ENCODE measurements around the gene FAHD1. TPM values are rescaled to one million over a fixed set of nuclear protein-coding genes. Genes with fewer than 3 reads are reported as not detected.

FAHD1 gene
- total RNA-seq, 2 experiments from 2014 or later = 8.5 to 8.8 TPM

DNA sequence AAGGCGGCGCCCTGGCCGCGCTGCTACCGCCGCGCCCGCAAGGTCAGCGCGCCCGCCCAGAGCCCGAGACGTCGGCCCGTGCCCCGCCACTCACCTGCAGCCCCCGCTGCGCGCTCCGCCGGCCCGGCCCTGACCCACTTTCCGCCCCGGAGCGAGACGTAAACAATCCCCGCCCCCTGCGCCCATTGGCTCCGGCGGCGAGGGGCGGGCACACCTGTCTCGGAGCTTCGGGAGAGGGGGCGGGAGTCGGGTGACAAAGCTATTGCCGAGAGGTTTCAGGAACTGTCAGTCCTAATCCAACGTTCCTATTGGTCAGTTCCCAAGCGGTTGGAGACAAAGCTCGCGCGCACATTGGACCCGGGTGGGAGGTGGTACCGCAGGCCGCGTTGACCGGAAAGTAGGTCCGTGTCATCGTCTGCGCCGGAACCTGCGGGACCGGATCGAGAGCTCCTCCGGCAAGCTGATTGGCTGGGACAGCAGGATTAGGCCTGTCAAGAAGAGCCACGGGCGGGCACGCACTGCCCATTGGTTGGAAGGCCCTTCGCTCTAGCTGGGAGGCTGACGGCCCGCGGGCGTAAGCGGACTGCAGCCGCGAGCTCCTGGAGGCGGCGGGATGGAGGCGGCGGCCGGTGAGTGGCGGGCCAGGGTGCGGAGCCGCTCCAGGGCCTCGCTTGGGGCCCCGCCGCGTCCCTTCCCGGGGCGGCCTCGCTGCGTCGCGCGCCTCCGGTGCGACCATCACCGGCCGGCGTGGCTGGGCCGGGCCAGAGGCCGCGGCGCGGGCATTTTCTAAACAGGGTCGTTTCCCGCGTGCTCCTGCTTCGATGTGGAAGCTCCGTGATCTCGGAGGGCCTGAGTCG, 44.4 kb upstream of the FAHD1 start, which contains the start of the genes NUBP2 and SPSB3:
TSS of gene NUBP2 (plus strand) at position 553 of the 857 bp plus-strand sequence. CDS start at position 614, 61 bp downstream.
TSS of gene SPSB3 (minus strand) at position 164 of the 857 bp plus-strand sequence. CDS start 1,088 bp downstream, outside the sequence.
- DNase-seq = peak; percentile 100
- CTCF ChIA-PET = interaction anchor here (0.6 to 3.5 kb wide), 19 partner anchors 10 to 373 kb away, joined by 3 to 42 read pairs (median 3); partner anchors contain the start of genes EME2, FAHD1, HAGH and JPT2
- intact Hi-C loops (cut with micrococcal nuclease) = loop anchor here (1.0 to 2.0 kb wide), 3 partner anchors 9 to 160 kb away; partner anchors contain the start of genes HAGH, MRPS34 and MSRB1
- Mint-ChIP-seq H3K4me3 (peak within 1 kb of the TSS; percentile 92), H3K4me1 (ENCODE audit: low read depth) (peaks cover 20% of the 10 kb centered on the region), H3K9me3 (no peaks in the 10 kb centered on the region), H3K36me3 (peaks cover 3% of the 10 kb centered on the region), H3K27me3 (no peaks in the 10 kb centered on the region), H3K27ac (peak within 1 kb of the TSS; percentile 78)
- POLR2A ChIA-PET = interaction anchor here (0.5 to 5.4 kb wide), 15 partner anchors 9 to 404 kb away, joined by 3 to 56 read pairs (median 4); partner anchors contain the start of genes EME2, FAHD1, HAGH and MRPS34

DNA sequence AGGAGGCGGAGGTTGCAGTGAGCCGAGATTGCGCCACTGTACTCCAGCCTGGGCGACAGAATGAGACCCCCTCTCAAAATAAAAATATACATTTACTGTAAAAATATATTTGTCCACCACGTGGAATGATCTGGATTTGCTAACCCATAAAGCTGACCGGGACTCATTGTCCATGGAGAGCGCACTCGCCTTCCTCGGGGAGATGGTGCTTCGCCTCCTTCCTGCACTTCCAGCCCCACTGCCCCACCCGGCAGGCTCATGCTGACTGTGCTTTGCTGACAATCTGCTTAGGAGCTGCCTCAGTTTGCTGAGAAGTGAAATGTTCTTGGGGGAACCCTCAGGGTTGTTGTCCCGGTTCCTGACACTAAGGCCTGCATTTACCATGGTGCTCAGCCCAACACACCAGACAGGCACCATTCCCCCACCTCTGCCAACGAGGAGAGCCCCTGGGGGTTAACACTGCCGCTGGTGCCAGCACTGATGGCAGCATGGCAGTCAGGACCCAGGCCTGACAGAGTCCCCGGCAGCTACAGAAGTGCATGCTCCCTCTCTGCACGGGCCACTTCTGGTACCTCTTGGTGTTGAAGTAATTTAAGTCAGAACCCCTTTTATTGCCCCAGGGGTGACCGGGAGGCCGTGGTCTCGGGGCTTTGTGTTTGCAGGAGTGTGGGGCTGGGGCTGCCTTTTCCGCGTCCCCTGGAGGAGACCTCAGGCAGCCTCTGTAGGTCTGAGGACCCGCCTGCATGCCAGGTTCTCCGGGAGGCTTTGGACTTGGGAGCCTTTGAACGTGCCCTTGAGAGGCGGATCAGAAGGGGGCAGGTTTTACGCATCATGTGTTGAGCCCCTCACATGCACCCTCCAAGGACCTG, 41.8 kb upstream of the FAHD1 start:
- CTCF ChIA-PET = interaction anchor here (3.5 kb wide), 1 partner anchor 12 kb away, joined by 42 read pairs; the partner anchor contains the start of genes EME2, MRPS34 and NME3
- peaks cover 20% of the 10 kb centered on the region for H3K4me1 Mint-ChIP-seq (ENCODE audit: low read depth)
- H3K4me3 Mint-ChIP-seq = peak overlapping the region; percentile 45

DNA sequence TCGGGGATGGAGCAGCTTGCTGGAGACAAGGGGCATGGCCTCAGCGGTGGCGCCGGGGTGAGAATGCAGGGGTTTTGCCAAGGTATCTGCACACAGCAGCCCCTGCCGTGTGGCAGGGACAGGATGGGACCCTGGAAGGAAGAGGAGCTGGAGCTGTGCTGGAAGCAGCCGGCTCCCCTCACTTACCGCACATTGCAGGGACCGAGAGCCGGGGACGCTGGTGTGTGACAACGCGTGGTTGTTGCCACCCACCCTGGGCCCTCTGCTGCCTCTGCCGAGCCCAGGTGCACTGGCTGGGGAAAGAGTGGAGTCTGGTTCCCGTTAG, 41.2 kb upstream of the FAHD1 start:
- DNase-seq = no peak

More for the DNA sequence above, 41.8 kb upstream of the FAHD1 start:
- Mint-ChIP-seq H3K27me3 (no peaks in the 10 kb centered on the region), H3K27ac (no peak overlapping the region), H3K36me3 (peaks cover 6% of the 10 kb centered on the region), H3K9me3 (no peaks in the 10 kb centered on the region)
- intact Hi-C loops (cut with micrococcal nuclease) = no loop called here
- no peak for DNase-seq
- POLR2A ChIA-PET = interaction anchor here (0.6 kb wide), 1 partner anchor 50 kb away, joined by 3 read pairs; no protein-coding TSS in a partner anchor

DNA sequence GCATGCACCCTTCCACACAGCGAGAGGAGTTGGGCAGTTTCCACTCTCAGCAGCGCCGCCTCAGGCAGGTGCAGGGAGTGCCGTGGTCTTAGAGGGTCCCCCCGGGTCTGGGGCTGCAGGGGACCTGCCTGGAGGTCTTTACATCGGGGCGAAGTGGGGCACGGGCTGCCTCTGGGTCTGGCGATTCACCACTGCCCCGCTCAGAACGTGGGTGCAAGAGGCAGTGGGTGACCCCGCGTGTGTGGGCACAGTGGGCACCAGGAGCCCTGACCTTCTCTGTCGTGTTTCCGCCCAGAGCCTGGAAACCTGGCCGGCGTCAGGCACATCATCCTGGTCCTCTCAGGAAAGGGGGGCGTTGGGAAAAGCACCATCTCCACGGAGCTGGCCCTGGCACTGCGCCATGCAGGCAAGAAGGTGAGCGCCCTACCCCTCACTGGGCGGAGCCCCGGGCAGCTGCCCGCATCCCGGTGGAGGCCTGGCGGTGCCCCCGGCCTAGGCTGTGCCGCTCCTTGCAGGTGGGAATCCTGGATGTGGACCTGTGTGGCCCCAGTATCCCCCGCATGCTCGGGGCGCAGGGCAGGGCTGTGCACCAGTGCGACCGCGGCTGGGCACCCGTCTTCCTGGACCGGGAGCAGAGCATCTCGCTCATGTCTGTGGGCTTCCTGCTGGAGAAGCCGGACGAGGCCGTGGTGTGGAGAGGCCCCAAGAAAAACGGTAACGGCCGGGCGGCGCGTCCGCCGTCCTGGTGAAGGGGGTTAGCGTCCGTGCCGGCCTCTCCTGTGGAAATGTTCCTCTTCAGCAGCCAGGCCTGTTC, 40.6 kb upstream of the FAHD1 start:
- Mint-ChIP-seq H3K36me3 (peaks cover 8% of the 10 kb centered on the region), H3K27me3 (no peaks in the 10 kb centered on the region), H3K27ac (no peak overlapping the region), H3K9me3 (no peaks in the 10 kb centered on the region), H3K4me3 (no peak overlapping the region), H3K4me1 (ENCODE audit: low read depth) (peaks cover 16% of the 10 kb centered on the region)
- intact Hi-C loops (cut with micrococcal nuclease) = no loop called here
- CTCF ChIA-PET = no interaction called here
- POLR2A ChIA-PET = no interaction called here
- DNase-seq = no peak

More for the DNA sequence above, 41.2 kb upstream of the FAHD1 start:
- intact Hi-C loops (cut with micrococcal nuclease) = no loop called here
- Mint-ChIP-seq H3K4me1 (ENCODE audit: low read depth) (peaks cover 20% of the 10 kb centered on the region), H3K27ac (no peak overlapping the region), H3K27me3 (no peaks in the 10 kb centered on the region), H3K36me3 (peaks cover 8% of the 10 kb centered on the region), H3K9me3 (no peaks in the 10 kb centered on the region), H3K4me3 (no peak overlapping the region)
- CTCF ChIA-PET = no interaction called here
- POLR2A ChIA-PET = no interaction called here

DNA sequence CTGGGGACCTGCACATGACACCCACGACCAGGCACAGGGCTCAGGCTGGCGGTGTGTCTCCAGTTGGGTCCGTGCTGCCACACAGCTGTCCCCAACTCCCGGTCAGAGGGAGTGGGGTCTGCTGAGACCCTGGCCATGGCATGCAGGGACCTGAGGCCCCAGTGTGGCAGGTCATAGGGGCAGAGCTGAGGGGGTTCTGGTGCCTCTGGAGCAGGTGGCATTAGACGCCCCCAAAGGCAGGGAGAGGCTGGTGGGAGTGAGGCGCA, 40.0 kb upstream of the FAHD1 start:
- intact Hi-C loops (cut with micrococcal nuclease) = no loop called here
- DNase-seq = no peak
- ChIA-PET POLR2A (no interaction called here), CTCF (no interaction called here)
- Mint-ChIP-seq H3K4me3 (no peak overlapping the region), H3K27ac (no peak overlapping the region), H3K9me3 (no peaks in the 10 kb centered on the region), H3K27me3 (no peaks in the 10 kb centered on the region), H3K36me3 (peaks cover 8% of the 10 kb centered on the region), H3K4me1 (ENCODE audit: low read depth) (peaks cover 12% of the 10 kb centered on the region)

DNA sequence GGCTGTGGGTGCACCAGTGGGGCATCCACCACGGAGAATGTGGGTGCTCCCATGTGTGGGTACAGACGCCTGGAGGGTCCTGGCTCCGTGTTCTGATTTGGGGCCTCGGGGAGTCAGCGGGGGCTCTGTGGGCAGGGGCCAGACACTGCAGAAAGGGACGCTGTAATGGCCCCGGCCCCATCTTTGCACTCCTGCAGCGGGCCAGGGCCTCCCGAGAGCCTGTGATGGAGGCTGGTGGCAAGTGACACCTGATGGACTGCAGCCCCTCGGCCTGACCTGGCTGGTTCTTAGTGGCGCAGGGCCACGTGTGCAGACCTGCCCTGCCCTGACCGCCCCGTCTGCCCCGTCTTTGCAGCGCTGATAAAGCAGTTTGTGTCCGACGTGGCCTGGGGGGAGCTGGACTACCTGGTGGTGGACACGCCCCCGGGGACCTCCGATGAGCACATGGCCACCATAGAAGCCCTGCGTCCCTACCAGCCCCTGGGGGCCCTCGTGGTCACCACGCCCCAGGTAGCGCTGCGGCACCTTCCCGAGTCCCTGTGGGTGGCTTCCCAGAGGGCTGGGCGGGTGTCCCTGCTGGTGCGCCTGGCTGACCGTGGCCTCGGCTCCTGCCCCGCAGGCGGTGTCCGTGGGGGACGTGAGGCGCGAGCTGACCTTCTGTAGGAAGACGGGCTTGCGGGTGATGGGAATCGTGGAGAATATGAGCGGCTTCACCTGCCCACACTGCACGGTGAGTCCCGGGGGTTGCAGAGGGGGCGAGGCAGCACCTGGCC, 39.5 kb upstream of the FAHD1 start:
- H3K27ac Mint-ChIP-seq = no peak overlapping the region
- H3K4me3 Mint-ChIP-seq = no peak overlapping the region
- no peaks in the 10 kb centered on the region for H3K27me3 Mint-ChIP-seq
- peaks cover 12% of the 10 kb centered on the region for H3K4me1 Mint-ChIP-seq (ENCODE audit: low read depth)
- POLR2A ChIA-PET = no interaction called here
- peaks cover 8% of the 10 kb centered on the region for H3K36me3 Mint-ChIP-seq
- no peaks in the 10 kb centered on the region for H3K9me3 Mint-ChIP-seq
- intact Hi-C loops (cut with micrococcal nuclease) = no loop called here
- DNase-seq = peak; percentile 8
- CTCF ChIA-PET = no interaction called here

DNA sequence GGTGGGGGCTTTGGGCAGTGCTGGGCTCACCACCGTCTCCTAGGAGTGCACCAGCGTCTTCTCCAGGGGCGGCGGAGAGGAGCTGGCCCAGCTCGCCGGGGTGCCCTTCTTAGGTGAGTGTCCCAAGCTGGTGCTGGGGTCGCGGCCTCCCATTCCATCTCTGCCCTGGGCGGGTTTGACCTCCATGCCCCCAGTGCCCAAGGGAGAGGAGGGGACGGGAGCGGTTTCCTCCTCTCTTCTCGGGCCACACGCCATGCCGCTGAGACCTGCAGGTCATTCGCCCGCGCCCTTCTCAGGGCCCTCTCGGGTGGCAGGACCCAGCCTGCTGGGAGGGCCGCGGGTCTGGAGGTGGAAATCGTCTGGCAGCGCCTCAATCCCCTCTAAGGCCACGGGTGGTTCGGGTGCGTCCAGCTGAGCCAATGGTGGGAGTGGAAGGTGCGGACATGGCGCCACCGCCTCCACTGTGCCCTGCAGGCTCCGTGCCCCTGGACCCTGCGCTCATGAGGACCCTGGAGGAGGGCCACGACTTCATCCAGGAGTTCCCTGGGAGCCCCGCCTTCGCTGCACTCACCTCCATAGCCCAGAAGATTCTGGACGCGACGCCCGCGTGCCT, 38.8 kb upstream of the FAHD1 start:
- no peak for DNase-seq
- Mint-ChIP-seq H3K27me3 (no peaks in the 10 kb centered on the region), H3K4me1 (ENCODE audit: low read depth) (peaks cover 11% of the 10 kb centered on the region), H3K4me3 (no peak overlapping the region), H3K36me3 (peaks cover 8% of the 10 kb centered on the region), H3K27ac (no peak overlapping the region), H3K9me3 (no peaks in the 10 kb centered on the region)
- CTCF ChIA-PET = no interaction called here
- intact Hi-C loops (cut with micrococcal nuclease) = no loop called here
- POLR2A ChIA-PET = no interaction called here

DNA sequence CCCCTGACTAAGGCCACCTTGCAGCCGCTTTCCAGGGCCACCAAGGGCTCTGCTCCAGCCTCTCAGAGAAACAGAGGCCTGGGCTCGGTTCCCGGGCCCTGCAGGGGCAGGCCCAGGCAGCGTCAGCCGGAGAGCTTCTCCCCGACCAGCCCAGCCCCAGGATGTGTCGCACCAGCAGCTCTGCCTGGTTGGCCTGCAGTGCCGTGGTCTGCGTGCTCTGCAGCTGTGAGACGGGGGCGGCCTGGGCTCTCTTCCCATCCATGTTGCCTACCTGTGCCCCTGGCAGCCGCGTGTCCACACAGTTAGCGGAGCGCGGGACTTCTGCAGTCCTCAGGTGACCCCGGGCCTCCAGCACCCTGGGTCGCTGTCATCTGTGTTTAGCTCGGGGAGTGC, 38.3 kb upstream of the FAHD1 start:
- POLR2A ChIA-PET = no interaction called here
- intact Hi-C loops (cut with micrococcal nuclease) = no loop called here
- H3K9me3 Mint-ChIP-seq = no peaks in the 10 kb centered on the region
- peaks cover 5% of the 10 kb centered on the region for H3K36me3 Mint-ChIP-seq
- H3K4me3 Mint-ChIP-seq = no peak overlapping the region
- no peaks in the 10 kb centered on the region for H3K27me3 Mint-ChIP-seq
- CTCF ChIA-PET = no interaction called here
- H3K27ac Mint-ChIP-seq = no peak overlapping the region
- no peak for DNase-seq
- H3K4me1 Mint-ChIP-seq (ENCODE audit: low read depth) = peaks cover 8% of the 10 kb centered on the region

DNA sequence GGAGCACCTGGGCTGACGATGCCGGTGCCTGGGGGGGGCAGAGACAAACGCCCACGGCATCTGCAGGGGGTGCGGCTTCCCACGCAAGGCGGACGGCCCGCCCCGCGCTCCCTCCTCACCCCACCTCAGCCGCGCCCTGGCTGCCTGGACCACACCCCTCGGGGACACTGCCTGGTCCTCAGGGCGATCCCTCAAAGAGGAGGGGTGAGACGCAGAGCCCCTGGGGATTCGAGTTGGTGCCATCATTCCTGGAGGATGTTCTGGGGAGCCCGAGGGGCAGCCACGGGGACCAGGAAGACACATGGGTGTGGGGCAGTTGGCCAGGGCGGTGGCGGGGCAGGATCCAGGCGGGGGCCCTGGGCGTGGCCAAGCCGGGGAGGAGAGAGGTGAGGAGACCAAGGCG, 37.4 kb upstream of the FAHD1 start:
- CTCF ChIA-PET = no interaction called here
- no peak overlapping the region for H3K4me3 Mint-ChIP-seq
- POLR2A ChIA-PET = no interaction called here
- DNase-seq = no peak
- H3K27ac Mint-ChIP-seq = no peak overlapping the region
- no peaks in the 10 kb centered on the region for H3K27me3 Mint-ChIP-seq
- H3K4me1 Mint-ChIP-seq (ENCODE audit: low read depth) = peaks cover 5% of the 10 kb centered on the region
- no peaks in the 10 kb centered on the region for H3K9me3 Mint-ChIP-seq
- intact Hi-C loops (cut with micrococcal nuclease) = no loop called here
- peaks cover 5% of the 10 kb centered on the region for H3K36me3 Mint-ChIP-seq

DNA sequence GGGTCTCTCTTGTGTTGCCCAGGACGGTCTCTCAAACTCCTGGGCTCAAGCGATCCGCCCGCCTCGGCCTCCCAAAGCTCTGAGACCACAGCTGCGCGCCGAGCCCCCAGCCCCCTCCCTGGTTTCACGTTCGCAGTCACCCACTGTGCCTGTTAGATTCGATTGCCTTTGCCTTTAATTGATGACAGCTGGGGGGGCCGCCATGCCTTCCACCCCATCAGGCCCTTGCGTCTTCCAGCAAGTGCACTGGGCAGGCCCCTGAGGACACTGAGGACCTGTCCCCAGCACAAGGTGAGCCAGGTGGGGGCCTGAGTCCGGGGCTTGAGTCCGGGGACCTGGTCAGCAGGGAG, 36.8 kb upstream of the FAHD1 start:
- H3K27me3 Mint-ChIP-seq = no peaks in the 10 kb centered on the region
- H3K4me3 Mint-ChIP-seq = no peak overlapping the region
- intact Hi-C loops (cut with micrococcal nuclease) = no loop called here
- H3K9me3 Mint-ChIP-seq = no peaks in the 10 kb centered on the region
- no peak overlapping the region for H3K27ac Mint-ChIP-seq
- peaks cover 2% of the 10 kb centered on the region for H3K4me1 Mint-ChIP-seq (ENCODE audit: low read depth)
- DNase-seq = no peak
- POLR2A ChIA-PET = no interaction called here
- CTCF ChIA-PET = no interaction called here
- H3K36me3 Mint-ChIP-seq = peaks cover 5% of the 10 kb centered on the region

DNA sequence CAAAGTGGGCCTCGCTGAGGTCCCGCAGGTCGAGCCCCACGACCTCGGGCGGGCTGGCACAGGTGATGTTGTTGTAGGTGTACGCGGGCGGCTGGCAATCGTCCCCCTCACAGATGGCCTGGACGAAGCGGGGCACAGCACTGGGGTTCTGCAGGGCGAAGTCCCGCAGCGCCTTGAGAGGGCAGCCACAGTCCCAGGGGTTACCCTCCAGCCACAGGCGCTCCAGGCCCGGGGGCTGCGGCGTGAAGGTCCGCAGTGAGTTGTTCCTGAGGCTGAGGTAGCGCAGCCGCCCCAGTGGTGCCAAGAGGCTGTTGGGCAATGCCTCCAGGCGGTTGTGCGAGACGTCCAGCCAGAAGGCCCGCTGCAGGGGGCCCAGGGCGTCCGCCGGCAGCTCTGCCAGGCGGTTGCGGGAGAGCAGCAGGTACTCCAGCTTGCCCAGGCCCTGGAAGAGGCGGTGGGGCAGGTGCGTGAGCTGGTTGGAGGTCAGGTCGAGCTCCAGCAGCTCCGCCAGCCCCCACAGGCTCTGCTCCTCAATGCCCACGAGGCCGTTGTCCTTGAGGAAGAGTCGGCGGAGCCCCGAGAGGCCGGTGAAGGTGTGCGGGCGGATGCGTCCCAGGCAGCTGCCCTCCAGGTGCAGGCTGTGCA, 36.3 kb upstream of the FAHD1 start:
- no peak for DNase-seq
- Mint-ChIP-seq H3K4me3 (no peak overlapping the region), H3K9me3 (no peaks in the 10 kb centered on the region), H3K4me1 (ENCODE audit: low read depth) (no peaks in the 10 kb centered on the region), H3K27ac (no peak overlapping the region), H3K36me3 (peaks cover 5% of the 10 kb centered on the region), H3K27me3 (no peaks in the 10 kb centered on the region)
- ChIA-PET CTCF (no interaction called here), POLR2A (no interaction called here)
- intact Hi-C loops (cut with micrococcal nuclease) = no loop called here
